ENCODE measurements around the gene LLCFC1. TPM values are rescaled to one million over a fixed set of nuclear protein-coding genes. Genes with fewer than 3 reads are reported as not detected.

Gene LLCFC1
- total RNA-seq, 1 experiment from 2014 or later, result not detected

DNA sequence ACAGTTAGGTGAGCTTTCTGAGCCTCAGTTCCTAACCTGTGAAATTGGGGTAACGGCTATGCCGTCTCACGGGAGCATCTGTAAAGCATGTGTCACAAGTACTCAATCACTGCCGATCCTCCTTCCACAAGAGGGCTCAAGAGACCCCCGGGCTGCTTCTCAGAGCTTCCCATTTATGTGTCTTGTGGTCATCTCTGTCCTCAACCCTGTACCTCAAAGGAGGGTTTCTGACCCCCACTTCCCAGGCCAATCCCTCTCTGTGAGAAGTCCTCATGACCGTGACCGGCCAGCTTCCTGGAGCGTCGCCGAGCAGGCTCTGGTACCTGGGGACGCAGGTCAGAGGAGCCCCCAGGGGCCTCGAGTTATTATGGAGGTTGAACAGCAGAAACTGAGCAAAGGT is 5.2 kb upstream of the LLCFC1 start:
- no peaks in the 10 kb centered on the region for H3K36me3 ChIP-seq (ENCODE audit: insufficient read depth, low read length, poor library complexity, severe bottlenecking)
- ChIA-PET POLR2A (ENCODE audit: low non-redundant PET) (no interaction called here), CTCF (no interaction called here)
- H3K4me1 ChIP-seq (ENCODE audit: insufficient read depth, low read length, poor library complexity, severe bottlenecking), result no peaks in the 10 kb centered on the region
- DNase-seq (ENCODE audit: low spot score), result no peak
- no peaks in the 10 kb centered on the region for H3K9me3 ChIP-seq (ENCODE audit: low read depth, low read length, poor library complexity, severe bottlenecking)
- H3K27me3 ChIP-seq (replicated peaks; ENCODE audit: insufficient read depth, low read depth, low read length, poor library complexity), result peaks cover 4% of the 10 kb centered on the region
- H3K4me3 ChIP-seq (ENCODE audit: low read depth, low read length, poor library complexity, severe bottlenecking), result no peak overlapping the region
- intact Hi-C loops (cut with micrococcal nuclease; ENCODE audit: unreplicated experiment), result no loop called here
- TF ChIP-seq CTCF (conservative IDR thresholded peaks at IDR 0.05; ENCODE audit: low read depth, low read length) (no peak), EZH2 (IDR thresholded peaks at IDR 0.05; ENCODE audit: borderline replicate concordance, low read depth, low read length, poor library complexity, severe bottlenecking) (no peak)
- BruUV-seq (replicated peaks), result no TSS peak
- no peak overlapping the region for H3K27ac ChIP-seq (ENCODE audit: low read depth, low read length, poor library complexity, severe bottlenecking)

- CTCF ChIA-PET, result no interaction called here
- no peak for DNase-seq (ENCODE audit: low spot score)
- Histone ChIP-seq H3K27me3 (replicated peaks; ENCODE audit: insufficient read depth, low read depth, low read length, poor library complexity) (peaks cover 4% of the 10 kb centered on the region), H3K36me3 (ENCODE audit: insufficient read depth, low read length, poor library complexity, severe bottlenecking) (no peaks in the 10 kb centered on the region), H3K27ac (ENCODE audit: low read depth, low read length, poor library complexity, severe bottlenecking) (no peak overlapping the region), H3K9me3 (ENCODE audit: low read depth, low read length, poor library complexity, severe bottlenecking) (no peaks in the 10 kb centered on the region), H3K4me1 (ENCODE audit: insufficient read depth, low read length, poor library complexity, severe bottlenecking) (no peaks in the 10 kb centered on the region), H3K4me3 (ENCODE audit: low read depth, low read length, poor library complexity, severe bottlenecking) (no peak overlapping the region)
- POLR2A ChIA-PET (ENCODE audit: low non-redundant PET), result no interaction called here
- intact Hi-C loops (cut with micrococcal nuclease; ENCODE audit: unreplicated experiment), result no loop called here
- no TSS peak for BruUV-seq (replicated peaks)
- no peak for TF ChIP-seq EZH2 (IDR thresholded peaks at IDR 0.05; ENCODE audit: borderline replicate concordance, low read depth, low read length, poor library complexity, severe bottlenecking)
- TF ChIP-seq CTCF (conservative IDR thresholded peaks at IDR 0.05; ENCODE audit: low read depth, low read length), result no peak
Observed at GRCh38 chr7:142935941-142936565, 3.2 kb upstream of the LLCFC1 start.

DNA sequence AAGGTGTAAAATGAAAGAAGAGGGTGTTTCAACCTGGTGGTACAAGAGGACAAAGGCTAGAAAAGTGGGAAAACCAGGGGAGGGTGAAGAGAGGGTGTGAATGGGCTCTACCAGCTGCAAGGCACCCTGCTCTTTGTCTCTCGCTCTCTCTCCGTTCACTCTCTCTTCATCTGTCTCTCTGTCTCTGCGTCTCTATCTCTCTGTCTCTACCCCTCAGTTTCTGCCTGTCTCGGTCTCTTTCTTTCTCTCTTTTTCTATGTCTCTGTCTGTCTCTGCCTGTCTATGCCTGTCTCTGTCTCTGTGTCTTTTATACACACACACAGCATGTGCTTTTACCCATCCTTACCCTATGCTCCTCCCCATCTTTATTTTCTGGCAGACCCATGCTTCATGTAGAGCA is 673 bp upstream of the LLCFC1 start:
- intact Hi-C loops (cut with micrococcal nuclease; ENCODE audit: unreplicated experiment), result no loop called here
- BruUV-seq (replicated peaks), result no TSS peak

More for the DNA sequence above, 673 bp upstream of the LLCFC1 start:
- Histone ChIP-seq H3K4me1 (ENCODE audit: insufficient read depth, low read length, poor library complexity, severe bottlenecking) (no peaks in the 10 kb centered on the region), H3K27me3 (replicated peaks; ENCODE audit: insufficient read depth, low read depth, low read length, poor library complexity) (peaks cover under 1% of the 10 kb centered on the region), H3K4me3 (ENCODE audit: low read depth, low read length, poor library complexity, severe bottlenecking) (no peak overlapping the region), H3K9me3 (ENCODE audit: low read depth, low read length, poor library complexity, severe bottlenecking) (no peaks in the 10 kb centered on the region), H3K36me3 (ENCODE audit: insufficient read depth, low read length, poor library complexity, severe bottlenecking) (no peaks in the 10 kb centered on the region), H3K27ac (ENCODE audit: low read depth, low read length, poor library complexity, severe bottlenecking) (no peak overlapping the region)
- CTCF ChIA-PET, result no interaction called here
- TF ChIP-seq CTCF (conservative IDR thresholded peaks at IDR 0.05; ENCODE audit: low read depth, low read length) (no peak), EZH2 (IDR thresholded peaks at IDR 0.05; ENCODE audit: borderline replicate concordance, low read depth, low read length, poor library complexity, severe bottlenecking) (no peak)
- no peak for DNase-seq (ENCODE audit: low spot score)
- POLR2A ChIA-PET (ENCODE audit: low non-redundant PET), result no interaction called here
